Mesendoderm (in vitro differentiated cells): ENCODE results near the gene ROBO3.

Experiments used
- DNase-seq: peaks from one replicate; pipeline ENCODE4 v3.0.0; 2013
- H2AK5ac ChIP-seq: 2 replicates; pipeline ENCODE4 v1.6.1; 2013; ENCODE audit warnings: low read length, inconsistent platforms
- H2BK120ac ChIP-seq: 2 replicates; pipeline ENCODE4 v1.6.1; 2013; ENCODE audit warnings: low read depth, mild to moderate bottlenecking, low read length, moderate library complexity, mixed read lengths
- H2BK15ac ChIP-seq: replicated peaks from 2 replicates; pipeline ENCODE4 v1.6.1; 2013; ENCODE audit warnings: low read depth, mild to moderate bottlenecking, moderate library complexity
- H2BK5ac ChIP-seq: 2 replicates; pipeline ENCODE4 v1.6.1; 2013; ENCODE audit warnings: low read length, inconsistent platforms
- H3K18ac ChIP-seq: 2 replicates; pipeline ENCODE4 v1.6.1; 2013; ENCODE audit warnings: mild to moderate bottlenecking, low read length, mixed read lengths
- H3K23ac ChIP-seq: one replicate; pipeline ENCODE4 v1.6.1; 2013; ENCODE audit warnings: low read length
- H3K27ac ChIP-seq: 2 replicates; pipeline ENCODE4 v1.5.1; 2013; ENCODE audit warnings: low read depth, mild to moderate bottlenecking, inconsistent platforms, low read length, moderate library complexity
- H3K27me3 ChIP-seq: 2 replicates; pipeline ENCODE4 v1.6.1; 2013; ENCODE audit warnings: low read length, control low read depth, mild to moderate bottlenecking, inconsistent platforms; ENCODE audit not compliant: insufficient read depth, poor library complexity
- H3K36me3 ChIP-seq: 2 replicates; pipeline ENCODE4 v1.6.1; 2013; ENCODE audit warnings: low read length, inconsistent platforms; ENCODE audit not compliant: control insufficient read depth, insufficient read depth
- H3K4ac ChIP-seq: one replicate; pipeline ENCODE4 v1.6.1; 2013; ENCODE audit warnings: low read depth, mild to moderate bottlenecking, low read length, moderate library complexity
- H3K4me1 ChIP-seq: 2 replicates; pipeline ENCODE4 v1.6.1; 2013; ENCODE audit warnings: low read depth, low read length, inconsistent platforms; ENCODE audit not compliant: control insufficient read depth
- H3K4me2 ChIP-seq: 2 replicates; pipeline ENCODE4 v1.6.1; 2013; ENCODE audit warnings: low read length
- H3K4me3 ChIP-seq: 2 replicates; pipeline ENCODE4 v1.5.1; 2013; ENCODE audit warnings: mild to moderate bottlenecking, low read length
- H3K56ac ChIP-seq: one replicate; pipeline ENCODE4 v1.6.1; 2013; ENCODE audit warnings: low read length
- H3K79me1 ChIP-seq: 2 replicates; pipeline ENCODE4 v1.6.1; 2013; ENCODE audit warnings: low read length, inconsistent platforms
- H3K79me2 ChIP-seq: 2 replicates; pipeline ENCODE4 v1.6.1; 2013; ENCODE audit warnings: mild to moderate bottlenecking, low read length; ENCODE audit not compliant: control insufficient read depth, insufficient read depth
- H3K9ac ChIP-seq: 2 replicates; pipeline ENCODE4 v1.6.1; 2013; ENCODE audit warnings: low read length, inconsistent platforms
- H4K5ac ChIP-seq: one replicate; pipeline ENCODE4 v1.6.1; 2013; ENCODE audit warnings: low read length
- H4K8ac ChIP-seq: one replicate; pipeline ENCODE4 v1.6.1; 2013; ENCODE audit warnings: low read depth, mild to moderate bottlenecking, control low read depth, low read length, moderate library complexity
- WGBS: extraction: QIAGEN DNeasy Blood & Tissue Kit; methylation state at CpG from one replicate; pipeline ENCODE4 v1.1.7; 2013; ENCODE audit warnings: low lambda C conversion rate, missing lambda C conversion rate; ENCODE audit not compliant: insufficient coverage; ENCODE audit errors: extremely low coverage; 5-methylcytosine and 5-hydroxymethylcytosine counted together

The ROBO3 gene

GRCh38 chr11:124865902-124866851 is 945 bp downstream of the ROBO3 start:
- no peaks in the 10 kb centered on the region for H3K79me1 ChIP-seq
- H2AK5ac ChIP-seq, result no peak overlapping the region
- H4K8ac ChIP-seq, result no peak overlapping the region
- no peak overlapping the region for H2BK15ac ChIP-seq
- peaks cover 87% of the 10 kb centered on the region for H3K27me3 ChIP-seq
- no peak overlapping the region for H4K5ac ChIP-seq
- no CpG with 5 or more reads among the region's 62 CpGs for WGBS
- no peak overlapping the region for H3K4ac ChIP-seq
- no peaks in the 10 kb centered on the region for H3K36me3 ChIP-seq
- DNase-seq, result peak; percentile 40
- no peak overlapping the region for H3K56ac ChIP-seq
- H3K18ac ChIP-seq, result no peak overlapping the region
- no peaks in the 10 kb centered on the region for H3K79me2 ChIP-seq
- H3K27ac ChIP-seq, result no peak overlapping the region
- no peak overlapping the region for H3K4me3 ChIP-seq
- no peak overlapping the region for H3K23ac ChIP-seq
- H2BK120ac ChIP-seq, result no peak overlapping the region
- H3K4me1 ChIP-seq, result no peaks in the 10 kb centered on the region
- H3K4me2 ChIP-seq, result no peak overlapping the region
- H3K9ac ChIP-seq, result no peak overlapping the region
- no peak overlapping the region for H2BK5ac ChIP-seq

GRCh38 chr11:124867700-124868099 is 2.5 kb downstream of the ROBO3 start:
- Histone ChIP-seq H3K23ac (no peak overlapping the region), H3K79me2 (no peaks in the 10 kb centered on the region), H3K18ac (no peak overlapping the region), H3K79me1 (no peaks in the 10 kb centered on the region), H3K4ac (no peak overlapping the region), H3K27ac (no peak overlapping the region), H3K4me1 (no peaks in the 10 kb centered on the region), H2BK15ac (no peak overlapping the region), H3K9ac (no peak overlapping the region), H2BK5ac (no peak overlapping the region), H2AK5ac (no peak overlapping the region), H4K8ac (no peak overlapping the region), H2BK120ac (no peak overlapping the region), H3K4me3 (no peak overlapping the region), H3K56ac (no peak overlapping the region), H3K27me3 (peaks cover 82% of the 10 kb centered on the region), H3K4me2 (no peak overlapping the region), H4K5ac (no peak overlapping the region), H3K36me3 (no peaks in the 10 kb centered on the region)
- no CpG with 5 or more reads among the region's 8 CpGs for WGBS
- peak; percentile 62 for DNase-seq

GRCh38 chr11:124868331-124869274 is 3.4 kb downstream of the ROBO3 start:
- no peak overlapping the region for H3K23ac ChIP-seq
- H3K36me3 ChIP-seq, result no peaks in the 10 kb centered on the region
- no peak overlapping the region for H2AK5ac ChIP-seq
- H3K9ac ChIP-seq, result no peak overlapping the region
- H2BK5ac ChIP-seq, result no peak overlapping the region
- no peak overlapping the region for H3K56ac ChIP-seq
- H3K27ac ChIP-seq, result no peak overlapping the region
- no peaks in the 10 kb centered on the region for H3K79me1 ChIP-seq
- no peak overlapping the region for H3K18ac ChIP-seq
- no peaks in the 10 kb centered on the region for H3K79me2 ChIP-seq
- no peaks in the 10 kb centered on the region for H3K4me1 ChIP-seq
- no peak overlapping the region for H2BK120ac ChIP-seq
- H4K8ac ChIP-seq, result no peak overlapping the region
- peaks cover 73% of the 10 kb centered on the region for H3K27me3 ChIP-seq
- DNase-seq, result no peak
- no peak overlapping the region for H3K4me2 ChIP-seq
- H3K4ac ChIP-seq, result no peak overlapping the region
- H4K5ac ChIP-seq, result no peak overlapping the region
- WGBS, result no CpG with 5 or more reads among the region's 63 CpGs
- H3K4me3 ChIP-seq, result no peak overlapping the region
- H2BK15ac ChIP-seq, result no peak overlapping the region

GRCh38 chr11:124869331-124869730 is 4.1 kb downstream of the ROBO3 start:
- no peak overlapping the region for H3K4me3 ChIP-seq
- H3K79me2 ChIP-seq, result no peaks in the 10 kb centered on the region
- no peaks in the 10 kb centered on the region for H3K4me1 ChIP-seq
- no peak overlapping the region for H2BK15ac ChIP-seq
- H3K9ac ChIP-seq, result no peak overlapping the region
- no peak overlapping the region for H2BK120ac ChIP-seq
- no peaks in the 10 kb centered on the region for H3K36me3 ChIP-seq
- H3K23ac ChIP-seq, result no peak overlapping the region
- WGBS, result no CpG with 5 or more reads among the region's 16 CpGs
- H4K8ac ChIP-seq, result no peak overlapping the region
- no peak overlapping the region for H3K4ac ChIP-seq
- peaks cover 66% of the 10 kb centered on the region for H3K27me3 ChIP-seq
- DNase-seq, result no peak
- no peak overlapping the region for H3K56ac ChIP-seq
- no peak overlapping the region for H4K5ac ChIP-seq
- no peak overlapping the region for H2AK5ac ChIP-seq
- H3K18ac ChIP-seq, result no peak overlapping the region
- H3K4me2 ChIP-seq, result no peak overlapping the region
- no peaks in the 10 kb centered on the region for H3K79me1 ChIP-seq
- no peak overlapping the region for H2BK5ac ChIP-seq
- no peak overlapping the region for H3K27ac ChIP-seq

- DNase-seq, result no peak
- Histone ChIP-seq H3K79me2 (no peaks in the 10 kb centered on the region), H3K4me2 (no peak overlapping the region), H3K18ac (no peak overlapping the region), H3K36me3 (no peaks in the 10 kb centered on the region), H3K79me1 (no peaks in the 10 kb centered on the region), H3K56ac (no peak overlapping the region), H4K8ac (no peak overlapping the region), H3K4ac (no peak overlapping the region), H3K9ac (no peak overlapping the region), H3K27ac (no peak overlapping the region), H3K23ac (no peak overlapping the region), H2BK5ac (no peak overlapping the region), H2BK120ac (no peak overlapping the region), H2BK15ac (no peak overlapping the region), H2AK5ac (no peak overlapping the region), H3K27me3 (peaks cover 60% of the 10 kb centered on the region), H3K4me1 (no peaks in the 10 kb centered on the region), H4K5ac (no peak overlapping the region), H3K4me3 (no peak overlapping the region)
- WGBS, result no CpG with 5 or more reads among the region's 14 CpGs
Observed at GRCh38 chr11:124869856-124870387, 4.7 kb downstream of the ROBO3 start.
